B cell (primary cell): Measurements from ENCODE around the gene CCL24. TPM values are rescaled to one million over a fixed set of nuclear protein-coding genes. Genes with fewer than 3 reads are reported as not detected.

ENCODE experiments used
- ATAC-seq: fragments of 200-7000 bp; cut with Tn5 transposase; one replicate; pipeline ENCODE4 v1.10.0; 2021; ENCODE audit warnings: low read depth, mild to moderate bottlenecking, moderate number of reproducible peaks, moderate library complexity
- CTCF ChIA-PET: fragments of 350-600 bp; sonication (Branson Sonifier 250); formaldehyde crosslinking; loops from one replicate; lab custom pipeline; 2021; ENCODE audit warnings: antibody characterized with exemption, inconsistent platforms; lab: Charles Lee
- POLR2A ChIA-PET: fragments of 350-600 bp; sonication (Branson Sonifier 250); formaldehyde crosslinking; loops from one replicate; lab custom pipeline; 2021; ENCODE audit warnings: antibody characterized with exemption; lab: Charles Lee
- DNase-seq: peaks from one replicate; pipeline ENCODE4 v3.0.0; 2013
- H2AFZ ChIP-seq: 2 replicates; pipeline ENCODE4 v1.6.1; 2012; ENCODE audit warnings: mild to moderate bottlenecking, low read depth, low read length; ENCODE audit not compliant: insufficient read depth, poor library complexity, severe bottlenecking
- H3K27ac ChIP-seq, 2 donors: 1 replicate in 1 of 2; 2 replicates in 1 of 2; pipeline ENCODE4 v1.5.1; 2012 to 2013; ENCODE audit warnings: low read length in 2 of 2, mild to moderate bottlenecking in 2 of 2, moderate library complexity in 1 of 2
- H3K27me3 ChIP-seq, 4 experiments: fragments of 200-600 bp in 1 of 4; sonication (generic) in 1 of 4; replicated peaks in 1 of 4; 1 replicate in 2 of 4; 2 replicates in 2 of 4; pipeline versions ENCODE4 v1.6.1 to v1.7.0; 2013 to 2016; ENCODE audit warnings: low read length in 3 of 4, mild to moderate bottlenecking in 2 of 4, mixed read lengths in 1 of 4, moderate library complexity in 1 of 4; ENCODE audit not compliant: insufficient read depth in 4 of 4, control insufficient read depth in 3 of 4; ENCODE audit errors: control extremely low read depth in 1 of 4
- H3K36me3 ChIP-seq, 2 experiments: replicated peaks in 1 of 2; 1 replicate in 1 of 2; 2 replicates in 1 of 2; pipeline versions ENCODE4 v1.6.1 to v1.7.1; 2013; ENCODE audit warnings: low read length in 1 of 2; ENCODE audit not compliant: insufficient read depth in 2 of 2, control insufficient read depth in 1 of 2; ENCODE audit errors: control extremely low read depth in 1 of 2, extremely low read depth in 1 of 2
- H3K4me1 ChIP-seq, 2 donors: fragments of 200-600 bp in 1 of 2; sonication (generic) in 1 of 2; 1 replicate in 1 of 2; 2 replicates in 1 of 2; pipeline versions ENCODE4 v1.5.1 to v1.6.1; 2013 to 2017; ENCODE audit warnings: low read length in 2 of 2; ENCODE audit not compliant: control insufficient read depth in 2 of 2, insufficient read depth in 2 of 2
- H3K4me2 ChIP-seq: replicated peaks from 2 replicates; pipeline ENCODE3; 2012; ENCODE audit warnings: mild to moderate bottlenecking, low read depth, low read length; ENCODE audit not compliant: poor library complexity, severe bottlenecking
- H3K4me3 ChIP-seq, 5 experiments: fragments of 200-600 bp in 1 of 5; sonication (generic) in 1 of 5; 1 replicate in 3 of 5; 2 replicates in 2 of 5; pipeline versions ENCODE4 v1.5.1 to v1.7.0; 2011 to 2016; ENCODE audit warnings: low read length in 4 of 5, mild to moderate bottlenecking in 4 of 5, low read depth in 2 of 5, control low read depth in 1 of 5, moderate library complexity in 1 of 5; ENCODE audit not compliant: insufficient read depth in 1 of 5; ENCODE audit errors: control extremely low read depth in 1 of 5, extremely low read depth in 1 of 5
- H3K79me2 ChIP-seq: fragments of 200-600 bp; sonication (generic); one replicate; pipeline ENCODE4 v1.6.0; 2016; ENCODE audit warnings: low read length; ENCODE audit not compliant: control insufficient read depth, insufficient read depth
- H3K9ac ChIP-seq: fragments of 200-600 bp; sonication (generic); 2 replicates; pipeline ENCODE4 v1.6.1; 2017; ENCODE audit warnings: mild to moderate bottlenecking, low read length, moderate library complexity
- H3K9me3 ChIP-seq, 3 donors: one replicate each; pipeline versions ENCODE4 v1.6.1 to v1.7.1; 2013; ENCODE audit warnings: low read length in 2 of 3; ENCODE audit not compliant: control insufficient read depth in 2 of 3, insufficient read depth in 1 of 3; ENCODE audit errors: control extremely low read depth in 1 of 3
- H4K20me1 ChIP-seq: 2 replicates; pipeline ENCODE4 v1.6.0; 2012; ENCODE audit warnings: mild to moderate bottlenecking, low read length; ENCODE audit not compliant: insufficient read depth, control insufficient read depth, poor library complexity, severe bottlenecking
- H3K27ac Mint-ChIP-seq: one replicate; pipeline ENCODE4 v1.8.0; 2021; ENCODE audit warnings: mixed read lengths
- H3K27me3 Mint-ChIP-seq: one replicate; pipeline ENCODE4 v1.8.0; 2021; ENCODE audit warnings: mixed read lengths
- H3K4me1 Mint-ChIP-seq: one replicate; pipeline ENCODE4 v1.8.0; 2021; ENCODE audit warnings: mixed read lengths
- H3K4me3 Mint-ChIP-seq: one replicate; pipeline ENCODE4 v1.8.0; 2021; ENCODE audit warnings: mixed read lengths
- H3K9me3 Mint-ChIP-seq: one replicate; pipeline ENCODE4 v1.8.0; 2022; ENCODE audit warnings: mixed read lengths; ENCODE audit not compliant: insufficient read depth
- CTCF ChIP-seq: fragments of 200-600 bp; IDR thresholded peaks from one replicate; pipeline ENCODE4 v1.8.0; 2022; ENCODE audit warnings: antibody characterized with exemption, mild to moderate bottlenecking
- EZH2 ChIP-seq: IDR thresholded peaks from 2 replicates; pipeline ENCODE4 v1.6.1; 2012; ENCODE audit warnings: borderline replicate concordance, low read depth, mild to moderate bottlenecking, moderate library complexity, low read length; ENCODE audit not compliant: insufficient read depth, poor library complexity, severe bottlenecking
- WGBS: methylation state at CpG from one replicate; pipeline ENCODE4 v1.1.5; 2013; ENCODE audit warnings: missing lambda C conversion rate; ENCODE audit not compliant: insufficient coverage; 5-methylcytosine and 5-hydroxymethylcytosine counted together
- intact Hi-C: fragments of 100-400 bp; cut with micrococcal nuclease; formaldehyde crosslinking; loops from one replicate; pipeline ENCODE4 v1.10.0; 2022
- polyA plus RNA-seq: library from polyadenylated mRNA; depleted of rRNA; stranded (reverse); fragments of >200 nt; gene quantifications from 2 replicates; pipeline ENCODE4 v1.2.3, GENCODE V29; 2012
- total RNA-seq, 2 donors: library from RNA; stranded (reverse); fragments of 120-200 nt in 1 of 2; gene quantifications; 1 replicate in 1 of 2; 2 replicates in 1 of 2; pipeline versions ENCODE4 v1.2.3 to v1.2.4, GENCODE V29; 2013 to 2022

Gene CCL24
- total and polyA plus RNA-seq, 2 donors (not counting 1 experiment from before 2014, with no cell fraction given) = not detected

- H3K4me1 ChIP-seq = no peaks in the 10 kb centered on the region
- H3K9me3 ChIP-seq = no peaks in the 10 kb centered on the region
- no peak overlapping the region for H2AFZ ChIP-seq
- H3K27me3 ChIP-seq = peaks cover 0 to 3% (median 0%) of the 10 kb centered on the region in 4 experiments
- no peak overlapping the region for H3K4me2 ChIP-seq
- no peak for ATAC-seq
- H3K27ac ChIP-seq = no peak overlapping the region
- DNase-seq = no peak
- intact Hi-C loops = no loop called here
- WGBS = no CpG with 5 or more reads among the region's 2 CpGs
- no peaks in the 10 kb centered on the region for H3K36me3 ChIP-seq
- no peaks in the 10 kb centered on the region for H3K4me1 Mint-ChIP-seq
- no peak overlapping the region for H3K27ac Mint-ChIP-seq
- H3K4me3 Mint-ChIP-seq = no peak overlapping the region
- no peaks in the 10 kb centered on the region for H3K9me3 Mint-ChIP-seq
- H4K20me1 ChIP-seq = no peaks in the 10 kb centered on the region
- no peak overlapping the region for H3K4me3 ChIP-seq
- TF ChIP-seq EZH2 (no peak), CTCF (no peak)
- ChIA-PET POLR2A (no interaction called here), CTCF (no interaction called here)
- no peak overlapping the region for H3K9ac ChIP-seq
- H3K27me3 Mint-ChIP-seq = peaks cover 18% of the 10 kb centered on the region
- no peaks in the 10 kb centered on the region for H3K79me2 ChIP-seq
Observed at GRCh38 chr7:75819711-75820110, 6.1 kb upstream of the CCL24 start.

GRCh38 chr7:75818472-75818871 lies 4.9 kb upstream of the CCL24 start:
- WGBS = 54% methylated on average over 2 of the region's 5 CpGs

More at GRCh38 chr7:75818472-75818871, 4.9 kb upstream of the CCL24 start:
- DNase-seq (no peak), ATAC-seq (no peak)
- Histone ChIP-seq H3K4me3 (no peak overlapping the region), H3K79me2 (no peaks in the 10 kb centered on the region), H3K4me1 (no peaks in the 10 kb centered on the region), H3K27me3 (peaks cover 0 to 3% (median 0%) of the 10 kb centered on the region in 4 experiments), H3K27ac (no peak overlapping the region), H3K4me2 (no peak overlapping the region), H2AFZ (no peak overlapping the region), H3K9ac (no peak overlapping the region), H3K9me3 (no peaks in the 10 kb centered on the region), H3K36me3 (no peaks in the 10 kb centered on the region), H4K20me1 (no peaks in the 10 kb centered on the region)
- no peaks in the 10 kb centered on the region for H3K4me1 Mint-ChIP-seq
- peaks cover 24% of the 10 kb centered on the region for H3K27me3 Mint-ChIP-seq
- no peaks in the 10 kb centered on the region for H3K9me3 Mint-ChIP-seq
- H3K4me3 Mint-ChIP-seq = no peak overlapping the region
- intact Hi-C loops = no loop called here
- no peak overlapping the region for H3K27ac Mint-ChIP-seq
- CTCF ChIA-PET = no interaction called here
- TF ChIP-seq CTCF (no peak), EZH2 (no peak)
- POLR2A ChIA-PET = no interaction called here
